HG03135 (cell line): ENCODE results near the gene WNT11.
"Not testable (repeated sequence)": the region's sequence is repeated elsewhere in the genome, so short reads cannot be mapped to it uniquely, and the experiment has no call there.

Experiments
- ATAC-seq: cut with Tn5 transposase; IDR thresholded peaks from one replicate; pipeline ENCODE4 v1.9.1; 2021; ENCODE audit warnings: mild to moderate bottlenecking, moderate library complexity; ENCODE audit not compliant: unreplicated experiment

Gene WNT11

GRCh38 chr11:76203131-76203925 is 3.0 kb downstream of the WNT11 start:
- no peak for ATAC-seq

GRCh38 chr11:76201672-76202412 is 4.5 kb downstream of the WNT11 start:
- no peak for ATAC-seq

- no peak for ATAC-seq
Measured at GRCh38 chr11:76201056-76201455, 5.2 kb downstream of the WNT11 start.

GRCh38 chr11:76200006-76200940 is 6.0 kb downstream of the WNT11 start:
- no peak for ATAC-seq

- ATAC-seq: not testable (repeated sequence)
Measured at GRCh38 chr11:76198691-76199090, 7.6 kb downstream of the WNT11 start.

GRCh38 chr11:76197941-76198640 is 8.2 kb downstream of the WNT11 start:
- no peak for ATAC-seq

- ATAC-seq: no peak
Measured at GRCh38 chr11:76197332-76197731, 9.0 kb downstream of the WNT11 start.

GRCh38 chr11:76196849-76197248 is 9.5 kb downstream of the WNT11 start:
- no peak for ATAC-seq

- no peak for ATAC-seq
Measured at GRCh38 chr11:76194872-76195668, 11.2 kb downstream of the WNT11 start.

GRCh38 chr11:76193219-76193618 is 13.1 kb downstream of the WNT11 start:
- ATAC-seq: no peak

GRCh38 chr11:76190376-76190775 is 15.9 kb downstream of the WNT11 start:
- no peak for ATAC-seq

- no peak for ATAC-seq
Measured at GRCh38 chr11:76189682-76190081, 16.6 kb downstream of the WNT11 start.

- ATAC-seq: no peak
Measured at GRCh38 chr11:76188873-76189272, 17.4 kb downstream of the WNT11 start.

- ATAC-seq: no peak
Measured at GRCh38 chr11:76186776-76187279, 19.5 kb downstream of the WNT11 start.

GRCh38 chr11:76185931-76186401 is 20.3 kb downstream of the WNT11 start:
- no peak for ATAC-seq

GRCh38 chr11:76185511-76185910 is 20.8 kb downstream of the WNT11 start:
- ATAC-seq: no peak

GRCh38 chr11:76184551-76184993 is 21.7 kb downstream of the WNT11 start:
- no peak for ATAC-seq

GRCh38 chr11:76181371-76181770 is 24.9 kb downstream of the WNT11 start:
- ATAC-seq: no peak

GRCh38 chr11:76179147-76179546 is 27.2 kb downstream of the WNT11 start:
- ATAC-seq: no peak
